ENCODE results near the gene HHIPL2. TPM values are rescaled to one million over a fixed set of nuclear protein-coding genes. Genes with fewer than 3 reads are reported as not detected.

The HHIPL2 gene
- total RNA-seq, 1 donor from 2014 or later: not detected

GRCh38 chr1:222555992-222556615 is 8.2 kb upstream of the HHIPL2 start:
- H3K9ac ChIP-seq: no peak overlapping the region
- H3K4me1 ChIP-seq: no peaks in the 10 kb centered on the region
- H3K4me3 ChIP-seq: no peak overlapping the region
- H3F3A ChIP-seq (ENCODE audit: low read depth): no peaks in the 10 kb centered on the region
- H3K4me2 ChIP-seq: no peak overlapping the region
- H3K79me2 ChIP-seq (ENCODE audit: low read depth): no peaks in the 10 kb centered on the region
- peaks cover 3% of the 10 kb centered on the region for H3K4me1 Mint-ChIP-seq
- no peaks in the 10 kb centered on the region for H3K9me3 Mint-ChIP-seq
- no peaks in the 10 kb centered on the region for H4K20me1 ChIP-seq (ENCODE audit: low read depth)
- peaks cover 10% of the 10 kb centered on the region for H3K36me3 ChIP-seq
- H3K4me3 Mint-ChIP-seq: no peak overlapping the region
- no peak overlapping the region for H3K27ac Mint-ChIP-seq
- H3K36me3 Mint-ChIP-seq: peaks cover 6% of the 10 kb centered on the region
- TF ChIP-seq EZH2phosphoT487 (IDR thresholded peaks at IDR 0.05) (no peak), EZH2 (IDR thresholded peaks at IDR 0.05) (no peak)
- TF ChIP-seq, protein P1, sequence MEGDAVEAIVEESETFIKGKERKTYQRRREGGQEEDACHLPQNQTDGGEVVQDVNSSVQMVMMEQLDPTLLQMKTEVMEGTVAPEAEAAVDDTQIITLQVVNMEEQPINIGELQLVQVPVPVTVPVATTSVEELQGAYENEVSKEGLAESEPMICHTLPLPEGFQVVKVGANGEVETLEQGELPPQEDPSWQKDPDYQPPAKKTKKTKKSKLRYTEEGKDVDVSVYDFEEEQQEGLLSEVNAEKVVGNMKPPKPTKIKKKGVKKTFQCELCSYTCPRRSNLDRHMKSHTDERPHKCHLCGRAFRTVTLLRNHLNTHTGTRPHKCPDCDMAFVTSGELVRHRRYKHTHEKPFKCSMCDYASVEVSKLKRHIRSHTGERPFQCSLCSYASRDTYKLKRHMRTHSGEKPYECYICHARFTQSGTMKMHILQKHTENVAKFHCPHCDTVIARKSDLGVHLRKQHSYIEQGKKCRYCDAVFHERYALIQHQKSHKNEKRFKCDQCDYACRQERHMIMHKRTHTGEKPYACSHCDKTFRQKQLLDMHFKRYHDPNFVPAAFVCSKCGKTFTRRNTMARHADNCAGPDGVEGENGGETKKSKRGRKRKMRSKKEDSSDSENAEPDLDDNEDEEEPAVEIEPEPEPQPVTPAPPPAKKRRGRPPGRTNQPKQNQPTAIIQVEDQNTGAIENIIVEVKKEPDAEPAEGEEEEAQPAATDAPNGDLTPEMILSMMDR (IDR thresholded peaks at IDR 0.05): no peak
- H3K27me3 Mint-ChIP-seq (ENCODE audit: insufficient read depth, low read depth): peaks cover 2% of the 10 kb centered on the region
- no peaks in the 10 kb centered on the region for H3K27me3 ChIP-seq
- DNase-seq (ENCODE audit: low spot score): no peak
- H3K9me3 ChIP-seq (ENCODE audit: low read depth): no peaks in the 10 kb centered on the region
- no peak overlapping the region for H3K27ac ChIP-seq
- no peak overlapping the region for H2AFZ ChIP-seq (replicated peaks)

- no peak overlapping the region for H3K9ac ChIP-seq
- no peaks in the 10 kb centered on the region for H3K9me3 ChIP-seq (ENCODE audit: low read depth)
- no peak overlapping the region for H3K27ac Mint-ChIP-seq
- peaks cover 2% of the 10 kb centered on the region for H3K27me3 Mint-ChIP-seq (ENCODE audit: insufficient read depth, low read depth)
- H3K4me1 ChIP-seq: no peaks in the 10 kb centered on the region
- H4K20me1 ChIP-seq (ENCODE audit: low read depth): no peaks in the 10 kb centered on the region
- no peaks in the 10 kb centered on the region for H3K27me3 ChIP-seq
- no peaks in the 10 kb centered on the region for H3K9me3 Mint-ChIP-seq
- no peaks in the 10 kb centered on the region for H3F3A ChIP-seq (ENCODE audit: low read depth)
- H3K36me3 Mint-ChIP-seq: peaks cover 4% of the 10 kb centered on the region
- no peaks in the 10 kb centered on the region for H3K79me2 ChIP-seq (ENCODE audit: low read depth)
- H3K4me3 Mint-ChIP-seq: no peak overlapping the region
- no peak for DNase-seq (ENCODE audit: low spot score)
- H3K4me1 Mint-ChIP-seq: peaks cover 3% of the 10 kb centered on the region
- H2AFZ ChIP-seq (replicated peaks): no peak overlapping the region
- TF ChIP-seq EZH2 (IDR thresholded peaks at IDR 0.05) (no peak), EZH2phosphoT487 (IDR thresholded peaks at IDR 0.05) (no peak)
- TF ChIP-seq, protein P1 (IDR thresholded peaks at IDR 0.05): no peak
- H3K27ac ChIP-seq: no peak overlapping the region
- H3K36me3 ChIP-seq: peaks cover 10% of the 10 kb centered on the region
- no peak overlapping the region for H3K4me3 ChIP-seq
- no peak overlapping the region for H3K4me2 ChIP-seq
These were observed 6.3 kb upstream of the HHIPL2 start for GRCh38 chr1:222554177-222554576.

DNA sequence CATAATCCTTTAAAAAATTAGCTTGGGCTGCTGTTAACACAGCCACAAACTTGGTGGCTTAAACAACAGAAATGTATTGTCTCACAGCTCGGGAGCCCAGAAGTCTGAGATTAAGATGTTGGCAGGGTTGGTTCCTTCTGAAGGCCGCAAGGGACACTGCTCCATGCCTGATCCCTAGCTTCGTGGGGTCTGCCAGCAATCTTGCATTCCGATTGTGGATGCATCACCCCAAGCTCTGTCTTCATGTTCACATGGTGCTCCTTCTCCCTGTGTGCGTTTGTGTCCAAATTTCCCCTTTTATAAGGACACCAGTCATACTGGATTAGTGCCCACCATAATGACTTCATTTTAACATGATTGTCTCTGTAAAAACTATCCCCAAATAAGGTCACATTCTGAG is 5.0 kb upstream of the HHIPL2 start:
- peaks cover under 1% of the 10 kb centered on the region for H3K27me3 Mint-ChIP-seq (ENCODE audit: insufficient read depth, low read depth)
- no peak overlapping the region for H3K4me3 ChIP-seq
- H4K20me1 ChIP-seq (ENCODE audit: low read depth): no peaks in the 10 kb centered on the region
- H3K4me3 Mint-ChIP-seq: no peak overlapping the region
- H3K27ac Mint-ChIP-seq: no peak overlapping the region
- no peak overlapping the region for H3K9ac ChIP-seq
- H3F3A ChIP-seq (ENCODE audit: low read depth): no peaks in the 10 kb centered on the region
- H3K4me2 ChIP-seq: no peak overlapping the region
- H3K4me1 ChIP-seq: no peaks in the 10 kb centered on the region
- H3K36me3 ChIP-seq: no peaks in the 10 kb centered on the region
- no peak overlapping the region for H3K27ac ChIP-seq
- H3K27me3 ChIP-seq: no peaks in the 10 kb centered on the region
- H3K9me3 Mint-ChIP-seq: no peaks in the 10 kb centered on the region
- TF ChIP-seq EZH2 (IDR thresholded peaks at IDR 0.05) (no peak), EZH2phosphoT487 (IDR thresholded peaks at IDR 0.05) (no peak)
- TF ChIP-seq, protein P1 (IDR thresholded peaks at IDR 0.05): no peak
- H3K4me1 Mint-ChIP-seq: peaks cover 7% of the 10 kb centered on the region
- peaks cover 4% of the 10 kb centered on the region for H3K36me3 Mint-ChIP-seq
- no peaks in the 10 kb centered on the region for H3K79me2 ChIP-seq (ENCODE audit: low read depth)
- H2AFZ ChIP-seq (replicated peaks): no peak overlapping the region
- H3K9me3 ChIP-seq (ENCODE audit: low read depth): no peaks in the 10 kb centered on the region
- no peak for DNase-seq (ENCODE audit: low spot score)

All from neural progenitor cell (in vitro differentiated cells).